ENCODE measurements around the gene NKAIN2. TPM values are rescaled to one million over a fixed set of nuclear protein-coding genes. Genes with fewer than 3 reads are reported as not detected.

The NKAIN2 gene
- polyA plus RNA-seq, 1 donor (not counting 4 experiments of a cell fraction or from before 2014, with no cell fraction given): 0.13 TPM

DNA sequence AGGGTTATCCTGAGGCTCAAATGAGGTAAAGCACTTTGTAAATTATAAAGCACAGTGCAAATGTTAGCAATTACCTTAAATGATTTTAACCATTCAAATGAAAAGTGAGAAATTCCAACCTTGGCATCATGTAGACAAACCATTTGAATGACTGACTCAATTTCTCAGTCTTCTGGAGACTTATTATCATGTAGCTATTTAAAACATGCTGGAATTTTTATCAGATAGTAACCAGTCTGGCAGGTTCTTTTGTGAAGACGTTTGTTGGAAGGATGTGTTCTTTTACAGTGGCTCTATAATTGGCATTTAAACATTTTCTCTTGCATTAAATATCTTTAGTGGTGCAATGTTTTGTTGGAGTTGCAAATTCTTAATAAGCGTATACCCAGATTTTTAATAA lies 386.6 kb downstream of the NKAIN2 start:
- DNase-seq (ENCODE audit: low read depth, low spot score): no peak
- no peaks in the 10 kb centered on the region for H4K20me1 ChIP-seq (ENCODE audit: control insufficient read depth, extremely low read depth, insufficient read depth, low read length)
- H3K9me1 ChIP-seq (ENCODE audit: control insufficient read depth, extremely low read depth, insufficient read depth, low read length): no peaks in the 10 kb centered on the region
- no peak overlapping the region for H3K9ac ChIP-seq (ENCODE audit: control insufficient read depth, extremely low read depth, insufficient read depth, low read length)
- H3K4me1 ChIP-seq (ENCODE audit: control insufficient read depth, extremely low read depth, insufficient read depth, low read length): no peaks in the 10 kb centered on the region
- no peaks in the 10 kb centered on the region for H3K27me3 ChIP-seq (ENCODE audit: control insufficient read depth, extremely low read depth, insufficient read depth, low read length)
- dilution Hi-C loops (cut with MboI; ENCODE audit: extremely low pct_ligation_motif_present, low sequenced_read_pairs): no loop called here
- H2AFZ ChIP-seq (ENCODE audit: control insufficient read depth, low read length): no peak overlapping the region
- H3K9me3 ChIP-seq (ENCODE audit: control insufficient read depth, low read depth, low read length): no peaks in the 10 kb centered on the region
- no peaks in the 10 kb centered on the region for H3K36me3 ChIP-seq (ENCODE audit: control insufficient read depth in 2 of 2, extremely low read depth in 1 of 2, insufficient read depth in 2 of 2, low read length in 2 of 2)
- H3K79me2 ChIP-seq (ENCODE audit: control insufficient read depth, insufficient read depth, low read length): no peaks in the 10 kb centered on the region
- TF ChIP-seq, protein P1, sequence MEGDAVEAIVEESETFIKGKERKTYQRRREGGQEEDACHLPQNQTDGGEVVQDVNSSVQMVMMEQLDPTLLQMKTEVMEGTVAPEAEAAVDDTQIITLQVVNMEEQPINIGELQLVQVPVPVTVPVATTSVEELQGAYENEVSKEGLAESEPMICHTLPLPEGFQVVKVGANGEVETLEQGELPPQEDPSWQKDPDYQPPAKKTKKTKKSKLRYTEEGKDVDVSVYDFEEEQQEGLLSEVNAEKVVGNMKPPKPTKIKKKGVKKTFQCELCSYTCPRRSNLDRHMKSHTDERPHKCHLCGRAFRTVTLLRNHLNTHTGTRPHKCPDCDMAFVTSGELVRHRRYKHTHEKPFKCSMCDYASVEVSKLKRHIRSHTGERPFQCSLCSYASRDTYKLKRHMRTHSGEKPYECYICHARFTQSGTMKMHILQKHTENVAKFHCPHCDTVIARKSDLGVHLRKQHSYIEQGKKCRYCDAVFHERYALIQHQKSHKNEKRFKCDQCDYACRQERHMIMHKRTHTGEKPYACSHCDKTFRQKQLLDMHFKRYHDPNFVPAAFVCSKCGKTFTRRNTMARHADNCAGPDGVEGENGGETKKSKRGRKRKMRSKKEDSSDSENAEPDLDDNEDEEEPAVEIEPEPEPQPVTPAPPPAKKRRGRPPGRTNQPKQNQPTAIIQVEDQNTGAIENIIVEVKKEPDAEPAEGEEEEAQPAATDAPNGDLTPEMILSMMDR (optimal IDR thresholded peaks at IDR 0.05 in 1 of 3, IDR thresholded peaks at IDR 0.05 in 1 of 3, conservative IDR thresholded peaks at IDR 0.05 in 1 of 3; ENCODE audit: extremely low read depth in 1 of 3, insufficient read depth in 2 of 3, low read length in 3 of 3): no peak
- no peak for TF ChIP-seq EZH2 (IDR thresholded peaks at IDR 0.05; ENCODE audit: low read length)
- no peak overlapping the region for H3K4me3 ChIP-seq (ENCODE audit: control insufficient read depth in 2 of 3, extremely low read depth in 1 of 3, insufficient read depth in 2 of 3, low read depth in 1 of 3, low read length in 3 of 3)
- H3K4me2 ChIP-seq (ENCODE audit: control insufficient read depth, extremely low read depth, insufficient read depth, low read depth, low read length): no peak overlapping the region
- no peak overlapping the region for H3K27ac ChIP-seq (ENCODE audit: control insufficient read depth, insufficient read depth, low read length)
- no peak for FAIRE-seq

DNA sequence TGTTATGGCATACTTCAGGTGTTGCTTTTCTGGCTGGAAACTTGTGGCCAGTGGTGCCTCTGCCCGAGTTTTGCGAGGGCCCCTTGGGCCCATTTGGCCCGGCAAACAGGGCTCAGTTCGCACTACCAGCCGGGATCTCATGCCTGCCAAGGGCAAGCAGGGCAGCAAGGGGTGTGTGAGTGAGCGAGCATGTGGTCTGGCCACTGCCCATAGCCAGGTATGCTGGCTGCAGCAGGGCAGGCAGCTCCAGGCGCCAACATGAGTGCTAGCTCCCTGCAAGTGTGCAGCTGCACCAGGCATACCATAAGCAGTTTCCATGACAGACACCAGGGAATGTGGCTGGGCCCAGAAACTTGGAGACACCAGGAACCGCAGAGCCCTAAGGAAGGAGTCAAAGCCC lies 389.5 kb downstream of the NKAIN2 start:
- no peak overlapping the region for H3K27ac ChIP-seq (ENCODE audit: control insufficient read depth, insufficient read depth, low read length)
- H3K9me3 ChIP-seq (ENCODE audit: control insufficient read depth, low read depth, low read length): no peaks in the 10 kb centered on the region
- no peaks in the 10 kb centered on the region for H3K36me3 ChIP-seq (ENCODE audit: control insufficient read depth in 2 of 2, extremely low read depth in 1 of 2, insufficient read depth in 2 of 2, low read length in 2 of 2)
- TF ChIP-seq, protein P1 (optimal IDR thresholded peaks at IDR 0.05 in 1 of 3, IDR thresholded peaks at IDR 0.05 in 1 of 3, conservative IDR thresholded peaks at IDR 0.05 in 1 of 3; ENCODE audit: extremely low read depth in 1 of 3, insufficient read depth in 2 of 3, low read length in 3 of 3): no peak
- TF ChIP-seq EZH2 (IDR thresholded peaks at IDR 0.05; ENCODE audit: low read length): no peak
- no peaks in the 10 kb centered on the region for H3K4me1 ChIP-seq (ENCODE audit: control insufficient read depth, extremely low read depth, insufficient read depth, low read length)
- no peaks in the 10 kb centered on the region for H3K9me1 ChIP-seq (ENCODE audit: control insufficient read depth, extremely low read depth, insufficient read depth, low read length)
- no peak overlapping the region for H3K4me3 ChIP-seq (ENCODE audit: control insufficient read depth in 2 of 3, extremely low read depth in 1 of 3, insufficient read depth in 2 of 3, low read depth in 1 of 3, low read length in 3 of 3)
- no peak overlapping the region for H2AFZ ChIP-seq (ENCODE audit: control insufficient read depth, low read length)
- no peaks in the 10 kb centered on the region for H3K27me3 ChIP-seq (ENCODE audit: control insufficient read depth, extremely low read depth, insufficient read depth, low read length)
- DNase-seq (ENCODE audit: low read depth, low spot score) (no peak), FAIRE-seq (no peak)
- no peaks in the 10 kb centered on the region for H4K20me1 ChIP-seq (ENCODE audit: control insufficient read depth, extremely low read depth, insufficient read depth, low read length)
- H3K9ac ChIP-seq (ENCODE audit: control insufficient read depth, extremely low read depth, insufficient read depth, low read length): no peak overlapping the region
- H3K79me2 ChIP-seq (ENCODE audit: control insufficient read depth, insufficient read depth, low read length): no peaks in the 10 kb centered on the region
- dilution Hi-C loops (cut with MboI; ENCODE audit: extremely low pct_ligation_motif_present, low sequenced_read_pairs): no loop called here
- no peak overlapping the region for H3K4me2 ChIP-seq (ENCODE audit: control insufficient read depth, extremely low read depth, insufficient read depth, low read depth, low read length)
